ENCODE data around the gene LRCH4. TPM values are rescaled to one million over a fixed set of nuclear protein-coding genes. Genes with fewer than 3 reads are reported as not detected.
A peak's percentile ranks its signal among the peaks of the same experiment; 100 is the strongest.

LRCH4 gene
- total RNA-seq, 2 donors from 2014 or later, result 23.0 to 46.2 TPM

DNA sequence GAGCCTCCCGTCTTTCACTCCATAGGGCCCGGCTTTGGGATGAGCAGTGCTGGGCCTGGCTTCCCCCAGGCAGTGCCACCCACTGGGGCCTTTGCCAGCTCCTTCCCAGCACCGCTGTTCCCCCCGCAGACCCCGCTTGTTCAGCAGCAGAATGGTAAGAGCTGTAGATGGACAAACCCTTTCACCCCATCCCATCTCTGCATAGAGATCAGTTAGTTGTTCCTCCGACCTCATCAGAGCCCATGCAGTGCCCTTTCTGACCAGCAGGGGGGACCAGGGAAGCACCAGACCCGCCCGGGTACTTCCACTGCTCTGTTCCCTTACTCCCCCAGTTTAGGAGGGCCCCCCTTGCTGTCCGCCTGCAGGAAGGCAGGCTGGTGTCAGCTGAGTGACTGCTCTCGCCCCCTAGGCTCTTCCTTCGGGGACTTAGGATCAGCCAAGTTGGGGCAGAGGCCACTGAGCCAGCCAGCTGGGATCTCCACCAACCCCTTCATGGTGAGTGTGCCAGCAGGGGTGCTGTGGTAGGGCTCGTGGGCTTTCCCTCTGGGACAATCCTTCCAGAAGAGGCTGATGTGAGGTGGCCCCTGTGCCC lies 22.0 kb downstream of the LRCH4 start:
- H3K36me3 ChIP-seq, result no peaks in the 10 kb centered on the region
- no peaks in the 10 kb centered on the region for H3K27me3 ChIP-seq
- peak; percentile 95 to 99 for TF ChIP-seq CTCF (IDR thresholded peaks at IDR 0.05)
- peaks cover 0 to 5% of the 10 kb centered on the region in 2 donors for H3K4me1 ChIP-seq
- H3K9me3 ChIP-seq, result no peaks in the 10 kb centered on the region
- H3K27ac ChIP-seq, result no peak overlapping the region
- H3K4me3 ChIP-seq, result no peak overlapping the region
- DNase-seq (ENCODE audit: low spot score), result peak; percentile 86

DNA sequence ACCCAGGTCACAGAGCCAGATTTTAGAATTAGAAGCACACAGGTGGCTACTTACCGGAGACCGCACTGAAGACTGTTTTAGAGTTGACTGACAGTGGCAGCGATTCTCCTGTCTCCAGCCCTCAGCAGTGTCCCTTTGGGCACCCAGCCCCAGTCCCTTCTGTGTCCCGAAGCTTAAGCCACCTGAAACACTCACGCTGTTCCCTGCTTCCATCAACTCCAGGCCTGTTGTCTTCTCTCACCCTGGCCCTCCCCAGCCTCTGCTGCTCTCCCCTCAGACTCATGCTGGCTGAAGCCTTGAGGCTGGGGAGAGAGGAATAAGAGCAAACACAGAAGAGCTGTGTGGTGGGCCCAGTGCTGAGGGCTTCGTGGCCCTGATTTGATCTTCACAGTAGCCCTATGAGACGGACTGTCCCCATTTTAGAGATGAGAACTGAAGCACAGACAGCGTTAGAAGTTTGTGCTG lies 22.8 kb downstream of the LRCH4 start:
- peaks cover 0 to 4% of the 10 kb centered on the region in 2 donors for H3K4me1 ChIP-seq
- no peak overlapping the region for H3K4me3 ChIP-seq
- no peaks in the 10 kb centered on the region for H3K36me3 ChIP-seq
- DNase-seq (ENCODE audit: low spot score), result no peak
- H3K27ac ChIP-seq, result no peak overlapping the region
- H3K9me3 ChIP-seq, result no peaks in the 10 kb centered on the region
- H3K27me3 ChIP-seq, result no peaks in the 10 kb centered on the region
- no peak for TF ChIP-seq CTCF (IDR thresholded peaks at IDR 0.05)

DNA sequence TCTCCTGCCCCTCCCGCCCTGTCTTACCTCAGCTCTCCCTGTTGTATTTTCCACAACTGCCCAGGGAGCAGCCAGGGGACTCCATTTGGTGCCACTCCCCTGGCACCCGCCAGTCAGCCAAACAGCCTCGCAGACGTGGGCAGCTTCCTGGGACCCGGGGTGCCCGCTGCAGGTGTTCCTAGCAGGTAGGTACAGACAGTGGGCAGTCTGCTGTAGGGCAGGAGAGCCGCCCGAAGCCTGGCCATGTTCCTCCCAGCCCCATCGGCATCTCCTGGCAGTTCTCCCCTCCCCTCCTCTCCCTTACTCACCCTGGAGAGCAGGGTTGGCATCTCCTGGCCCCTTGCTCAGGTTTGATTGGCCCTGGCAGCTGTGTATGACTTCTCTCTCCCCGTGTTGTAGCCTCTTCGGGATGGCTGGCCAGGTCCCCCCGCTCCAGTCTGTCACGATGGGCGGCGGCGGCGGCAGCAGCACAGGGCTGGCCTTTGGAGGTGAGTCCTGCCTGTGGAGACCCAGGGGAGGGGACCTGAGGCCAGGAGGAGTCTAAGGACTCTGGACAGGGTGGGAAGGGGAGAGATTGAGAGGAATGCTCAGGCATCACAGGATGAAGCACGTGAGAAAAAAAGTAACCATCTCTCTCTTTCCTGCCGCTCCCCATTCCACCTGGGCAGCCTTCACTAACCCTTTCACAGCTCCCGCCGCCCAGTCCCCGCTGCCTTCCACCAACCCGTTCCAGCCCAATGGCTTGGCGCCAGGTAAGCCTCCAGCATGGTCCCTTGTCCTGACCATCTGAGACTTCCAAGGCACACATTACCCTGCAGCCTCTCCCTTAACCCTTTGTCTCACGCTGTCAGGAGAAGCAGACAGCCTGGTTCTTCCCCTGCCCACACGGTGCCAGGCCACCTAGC lies 23.5 kb downstream of the LRCH4 start:
- DNase-seq (ENCODE audit: low spot score), result no peak
- no peak for TF ChIP-seq CTCF (IDR thresholded peaks at IDR 0.05)
- H3K36me3 ChIP-seq, result no peaks in the 10 kb centered on the region
- H3K9me3 ChIP-seq, result no peaks in the 10 kb centered on the region
- peaks cover 0 to 4% of the 10 kb centered on the region in 2 donors for H3K4me1 ChIP-seq
- H3K27me3 ChIP-seq, result no peaks in the 10 kb centered on the region
- no peak overlapping the region for H3K27ac ChIP-seq
- H3K4me3 ChIP-seq, result no peak overlapping the region

DNA sequence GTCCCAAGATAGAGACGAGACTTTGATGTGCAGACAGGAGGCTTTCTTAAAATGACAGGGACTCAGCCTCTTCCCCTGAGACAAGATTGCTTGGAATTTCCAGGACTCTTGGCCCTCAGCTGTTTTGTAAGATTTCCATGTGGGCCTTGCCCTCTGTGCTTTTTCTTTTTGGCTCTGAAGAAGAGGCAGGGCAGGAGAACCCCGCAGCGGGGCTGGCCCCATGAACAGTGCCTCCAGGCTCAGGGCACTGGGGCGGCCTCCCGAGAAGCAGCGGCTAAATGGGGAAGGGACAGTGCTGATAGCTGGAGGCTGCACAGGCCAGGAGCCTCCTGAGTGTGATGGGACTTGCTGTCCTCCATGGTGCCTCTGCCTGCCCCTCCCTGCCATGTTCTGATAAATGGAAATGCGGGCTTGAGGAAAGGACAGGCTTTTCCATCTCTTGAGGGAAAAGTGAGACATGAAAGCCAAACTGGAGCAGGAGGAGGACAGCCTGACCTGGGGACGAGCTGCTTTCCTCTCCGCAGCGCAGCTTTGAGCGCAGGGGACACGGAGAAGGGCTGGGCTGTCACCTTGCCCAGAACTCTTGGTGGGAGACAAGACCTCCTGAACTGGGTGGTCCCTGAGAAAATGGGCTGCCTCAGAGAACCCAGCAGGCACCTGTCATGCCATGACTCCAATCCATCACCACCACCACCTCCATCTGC lies 24.3 kb downstream of the LRCH4 start:
- DNase-seq (ENCODE audit: low spot score), result no peak
- no peak overlapping the region for H3K27ac ChIP-seq
- H3K4me1 ChIP-seq, result peaks cover 0 to 4% of the 10 kb centered on the region in 2 donors
- H3K36me3 ChIP-seq, result no peaks in the 10 kb centered on the region
- no peak for TF ChIP-seq CTCF (IDR thresholded peaks at IDR 0.05)
- H3K9me3 ChIP-seq, result no peaks in the 10 kb centered on the region
- H3K27me3 ChIP-seq, result no peaks in the 10 kb centered on the region
- no peak overlapping the region for H3K4me3 ChIP-seq

DNA sequence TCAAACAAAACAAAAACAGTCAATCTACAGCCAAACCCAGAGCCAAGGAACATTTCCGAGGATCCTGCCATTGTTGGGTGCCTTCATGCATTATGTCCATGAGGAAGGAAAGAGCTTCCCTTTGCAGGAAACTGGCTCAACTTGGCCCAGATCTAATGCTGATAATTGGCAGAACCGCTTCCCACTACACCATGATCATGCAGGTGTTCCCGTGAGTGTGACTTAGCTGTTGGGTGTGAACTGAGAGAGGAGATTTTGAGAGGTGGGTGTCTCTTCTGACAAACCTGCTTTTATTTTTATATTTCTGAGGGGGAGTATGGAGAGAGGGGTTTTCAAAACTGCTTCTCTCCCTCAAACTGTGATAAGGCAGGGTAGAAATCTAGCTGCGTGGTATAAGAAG lies 26.8 kb downstream of the LRCH4 start:
- Histone ChIP-seq H3K36me3 (peaks cover 12% of the 10 kb centered on the region), H3K27me3 (no peaks in the 10 kb centered on the region), H3K4me3 (no peak overlapping the region), H3K4me1 (peaks cover 0 to 3% of the 10 kb centered on the region in 2 donors), H3K27ac (no peak overlapping the region), H3K9me3 (no peaks in the 10 kb centered on the region)
- DNase-seq (ENCODE audit: low spot score), result no peak
- TF ChIP-seq CTCF (IDR thresholded peaks at IDR 0.05), result no peak

All from right atrium auricular region (tissue), 2 donors.